Activated T-cell treated with anti-CD3 and anti-CD28 coated beads, Interleukin-2, amount 50 U/mL, for 72 hours (primary cell): ENCODE results near the gene PCBD1. TPM values are rescaled to one million over a fixed set of nuclear protein-coding genes. Genes with fewer than 3 reads are reported as not detected.
A peak's percentile ranks its signal among the peaks of the same experiment; 100 is the strongest.

Experiments
- ATAC-seq, 2 donors: fragments of 150-1000 bp; cut with Tn5 transposase; replicated peaks in 1 of 2; 2 replicates each; pipeline ENCODE4 v1.10.0; 2021; ENCODE audit warnings: moderate library complexity in 2 of 2, mild to moderate bottlenecking in 1 of 2
- DNase-seq, 2 donors: peaks; one replicate each; pipeline ENCODE4 v3.0.0; 2021 to 2022; ENCODE audit warnings: mixed read lengths in 1 of 2
- H3K27ac Mint-ChIP-seq: one replicate; pipeline ENCODE4 v1.8.0; 2022; ENCODE audit warnings: mild to moderate bottlenecking, moderate library complexity, mixed read lengths
- H3K27me3 Mint-ChIP-seq: one replicate; pipeline ENCODE4 v1.8.0; 2022; ENCODE audit warnings: low read depth, mixed read lengths
- H3K36me3 Mint-ChIP-seq, 2 donors: one replicate each; pipeline ENCODE4 v1.8.0; 2022; ENCODE audit warnings: mixed read lengths in 2 of 2, mild to moderate bottlenecking in 1 of 2; ENCODE audit not compliant: insufficient read depth in 2 of 2
- H3K4me1 Mint-ChIP-seq: one replicate; pipeline ENCODE4 v1.8.0; 2022; ENCODE audit warnings: low read depth, mixed read lengths
- H3K4me3 Mint-ChIP-seq, 2 donors: one replicate each; pipeline ENCODE4 v1.8.0; 2022; ENCODE audit warnings: mild to moderate bottlenecking in 2 of 2, mixed read lengths in 2 of 2, moderate library complexity in 2 of 2
- H3K9me3 Mint-ChIP-seq, 2 donors: one replicate each; pipeline ENCODE4 v1.8.0; 2022; ENCODE audit warnings: mixed read lengths in 2 of 2
- total RNA-seq, 2 donors: library from RNA; stranded (reverse); gene quantifications; one replicate each; pipeline ENCODE4 v1.2.3, GENCODE V29; 2022

Gene PCBD1
- total RNA-seq, 2 donors from 2014 or later: 40.3 to 49.1 TPM

DNA sequence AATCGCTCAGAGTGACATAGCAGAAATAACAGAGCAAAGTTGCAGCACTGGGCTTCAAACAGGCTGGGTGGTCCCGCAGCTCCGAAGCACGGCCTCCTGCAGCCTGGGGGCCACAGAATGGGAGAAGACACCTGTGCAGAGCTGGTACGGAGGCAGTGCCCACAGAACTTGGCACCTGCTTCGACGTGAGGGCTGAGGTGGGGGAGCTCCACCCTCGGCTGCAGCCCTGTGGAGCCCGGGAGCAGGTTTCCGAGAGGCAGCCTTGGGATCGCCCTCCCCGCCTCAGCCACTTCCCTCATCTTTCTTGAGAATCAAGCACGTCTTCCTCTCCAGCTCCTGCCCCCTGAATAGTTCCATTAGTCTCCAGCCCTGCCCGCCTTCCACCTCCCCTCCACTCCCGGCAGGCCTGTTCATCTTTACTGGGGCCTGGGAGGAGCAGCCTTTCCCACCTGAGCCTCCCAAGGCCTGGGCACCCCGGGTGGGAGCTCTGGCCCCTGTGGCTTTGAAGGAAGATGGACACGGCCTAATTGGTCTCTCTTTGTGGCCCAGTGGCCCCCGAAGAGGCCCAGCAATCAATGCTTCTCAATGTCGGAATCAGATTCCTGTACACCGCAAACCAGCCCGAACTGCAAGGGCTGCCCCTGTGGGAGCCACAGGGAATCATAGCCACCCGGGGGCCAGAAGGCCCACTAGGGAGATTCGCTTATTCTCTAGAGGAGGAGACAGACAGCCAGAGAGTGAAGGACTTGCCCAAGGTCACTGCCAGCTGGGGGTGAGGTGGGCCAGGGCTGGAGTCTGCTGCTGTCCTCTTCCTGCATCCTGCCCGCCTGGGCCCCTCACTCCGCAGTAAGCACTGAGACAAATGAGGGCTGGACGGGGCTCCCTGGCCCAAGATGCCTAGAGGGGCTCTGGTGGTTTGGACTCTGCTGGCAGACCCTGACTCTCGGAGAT lies 17.0 kb upstream of the PCBD1 start:
- Mint-ChIP-seq H3K36me3 (no peaks in the 10 kb centered on the region), H3K27ac (no peak overlapping the region)

GRCh38 chr10:70903262-70903921 lies 15.0 kb upstream of the PCBD1 start:
- no peak overlapping the region for H3K4me3 Mint-ChIP-seq

More for the DNA sequence above, 17.0 kb upstream of the PCBD1 start:
- Mint-ChIP-seq H3K27me3 (peaks cover 6% of the 10 kb centered on the region), H3K4me1 (no peaks in the 10 kb centered on the region), H3K9me3 (no peaks in the 10 kb centered on the region), H3K4me3 (no peak overlapping the region)
- no peak for DNase-seq
- ATAC-seq: no peak

DNA sequence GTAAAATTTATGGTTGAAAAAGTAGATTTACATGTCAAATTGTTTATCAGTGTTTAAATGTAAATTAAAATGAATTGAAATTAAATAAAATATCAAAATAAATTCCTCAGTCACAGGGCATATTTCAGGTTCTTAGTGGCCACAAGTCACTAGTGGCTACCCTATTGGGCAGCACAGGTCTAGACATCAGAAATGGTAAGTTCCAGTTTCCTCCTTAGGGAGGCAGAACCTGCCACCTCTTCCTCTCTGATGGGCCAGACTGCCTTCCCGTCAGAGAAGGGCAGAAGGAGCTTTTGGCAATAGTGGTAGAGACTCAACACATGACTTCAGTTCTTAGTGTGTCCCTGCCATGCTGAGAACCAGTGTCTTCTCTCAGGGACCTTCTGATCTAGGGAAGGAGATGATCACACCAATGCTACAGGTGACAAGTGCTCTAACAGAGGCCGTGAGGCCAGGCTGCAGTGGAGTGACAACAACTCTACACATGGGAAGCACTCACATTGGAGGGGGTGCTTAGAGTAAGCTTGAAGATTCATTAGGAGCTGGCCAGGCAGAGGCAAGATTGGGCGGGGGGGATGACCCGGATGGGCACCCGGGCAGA lies 14.4 kb upstream of the PCBD1 start:
- no peak overlapping the region for H3K27ac Mint-ChIP-seq
- H3K4me3 Mint-ChIP-seq: no peak overlapping the region
- no peak for DNase-seq
- H3K9me3 Mint-ChIP-seq: no peaks in the 10 kb centered on the region
- no peaks in the 10 kb centered on the region for H3K36me3 Mint-ChIP-seq
- peaks cover 6% of the 10 kb centered on the region for H3K27me3 Mint-ChIP-seq
- no peaks in the 10 kb centered on the region for H3K4me1 Mint-ChIP-seq
- ATAC-seq: no peak

More at GRCh38 chr10:70903262-70903921, 15.0 kb upstream of the PCBD1 start:
- H3K9me3 Mint-ChIP-seq: no peaks in the 10 kb centered on the region
- no peaks in the 10 kb centered on the region for H3K4me1 Mint-ChIP-seq
- no peak overlapping the region for H3K27ac Mint-ChIP-seq
- peaks cover 6% of the 10 kb centered on the region for H3K27me3 Mint-ChIP-seq
- DNase-seq (peak; percentile 37 to 51), ATAC-seq (peak in 1 of 2 donors; percentile 19)
- H3K36me3 Mint-ChIP-seq: no peaks in the 10 kb centered on the region

- ATAC-seq: no peak
- Mint-ChIP-seq H3K4me1 (no peaks in the 10 kb centered on the region), H3K9me3 (no peaks in the 10 kb centered on the region), H3K4me3 (no peak overlapping the region), H3K36me3 (no peaks in the 10 kb centered on the region), H3K27me3 (peaks cover 6% of the 10 kb centered on the region), H3K27ac (no peak overlapping the region)
- no peak for DNase-seq
These were observed 13.0 kb upstream of the PCBD1 start for GRCh38 chr10:70901276-70901878.

GRCh38 chr10:70899096-70899495 lies 10.7 kb upstream of the PCBD1 start:
- H3K36me3 Mint-ChIP-seq: no peaks in the 10 kb centered on the region
- peaks cover 6% of the 10 kb centered on the region for H3K27me3 Mint-ChIP-seq
- DNase-seq: no peak
- no peak overlapping the region for H3K27ac Mint-ChIP-seq
- no peak overlapping the region for H3K4me3 Mint-ChIP-seq
- ATAC-seq: no peak
- H3K9me3 Mint-ChIP-seq: no peaks in the 10 kb centered on the region
- peaks cover 4% of the 10 kb centered on the region for H3K4me1 Mint-ChIP-seq

- no peak for ATAC-seq
These were observed 10.3 kb upstream of the PCBD1 start for GRCh38 chr10:70898687-70899086.

DNA sequence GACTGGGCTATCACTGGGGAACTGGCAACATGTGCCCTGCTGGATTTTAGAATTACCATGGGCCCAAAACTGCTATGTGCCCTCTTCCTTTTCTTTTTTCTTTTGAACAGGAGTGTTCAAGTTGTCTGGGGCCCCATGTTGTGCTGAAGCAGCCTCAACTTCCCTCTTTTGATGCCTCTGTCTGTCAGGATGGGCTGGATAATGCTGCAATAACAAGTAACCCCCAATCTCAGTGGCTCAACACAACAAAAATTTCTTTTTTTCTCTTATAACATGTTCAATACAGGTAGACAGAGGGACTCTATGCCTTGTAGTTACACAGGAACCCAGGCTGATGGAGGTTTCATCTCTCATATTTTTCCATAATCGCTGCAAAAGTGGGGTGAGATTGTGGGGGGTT lies 8.2 kb upstream of the PCBD1 start:
- Mint-ChIP-seq H3K4me1 (peaks cover 4% of the 10 kb centered on the region), H3K9me3 (no peaks in the 10 kb centered on the region), H3K27ac (no peak overlapping the region), H3K27me3 (no peaks in the 10 kb centered on the region), H3K4me3 (no peak overlapping the region), H3K36me3 (no peaks in the 10 kb centered on the region)
- DNase-seq: no peak
- ATAC-seq: no peak

More at GRCh38 chr10:70898687-70899086, 10.3 kb upstream of the PCBD1 start:
- Mint-ChIP-seq H3K9me3 (no peaks in the 10 kb centered on the region), H3K36me3 (no peaks in the 10 kb centered on the region), H3K27ac (no peak overlapping the region), H3K4me1 (peaks cover 4% of the 10 kb centered on the region), H3K4me3 (no peak overlapping the region), H3K27me3 (peaks cover 6% of the 10 kb centered on the region)
- DNase-seq: no peak

- no peaks in the 10 kb centered on the region for H3K9me3 Mint-ChIP-seq
- DNase-seq: no peak
- peaks cover 7% of the 10 kb centered on the region for H3K4me1 Mint-ChIP-seq
- no peak overlapping the region for H3K27ac Mint-ChIP-seq
- no peaks in the 10 kb centered on the region for H3K27me3 Mint-ChIP-seq
- no peaks in the 10 kb centered on the region for H3K36me3 Mint-ChIP-seq
- H3K4me3 Mint-ChIP-seq: no peak overlapping the region
- no peak for ATAC-seq
These were observed 6.1 kb upstream of the PCBD1 start for GRCh38 chr10:70894416-70894815.

- Mint-ChIP-seq H3K36me3 (no peaks in the 10 kb centered on the region), H3K4me3 (no peak overlapping the region), H3K27me3 (no peaks in the 10 kb centered on the region), H3K4me1 (peaks cover 16% of the 10 kb centered on the region), H3K27ac (no peak overlapping the region), H3K9me3 (no peaks in the 10 kb centered on the region)
- DNase-seq (peak in 1 of 2 donors; percentile 6), ATAC-seq (peak in 1 of 2 donors; percentile 12)
These were observed 5.1 kb upstream of the PCBD1 start for GRCh38 chr10:70893227-70894006.

- H3K27me3 Mint-ChIP-seq: no peaks in the 10 kb centered on the region
- ATAC-seq (no peak), DNase-seq (no peak)
- H3K36me3 Mint-ChIP-seq: no peaks in the 10 kb centered on the region
- peaks cover 17% of the 10 kb centered on the region for H3K4me1 Mint-ChIP-seq
- no peak overlapping the region for H3K27ac Mint-ChIP-seq
- no peaks in the 10 kb centered on the region for H3K9me3 Mint-ChIP-seq
- H3K4me3 Mint-ChIP-seq: no peak overlapping the region
These were observed 4.3 kb upstream of the PCBD1 start for GRCh38 chr10:70892631-70893030.

DNA sequence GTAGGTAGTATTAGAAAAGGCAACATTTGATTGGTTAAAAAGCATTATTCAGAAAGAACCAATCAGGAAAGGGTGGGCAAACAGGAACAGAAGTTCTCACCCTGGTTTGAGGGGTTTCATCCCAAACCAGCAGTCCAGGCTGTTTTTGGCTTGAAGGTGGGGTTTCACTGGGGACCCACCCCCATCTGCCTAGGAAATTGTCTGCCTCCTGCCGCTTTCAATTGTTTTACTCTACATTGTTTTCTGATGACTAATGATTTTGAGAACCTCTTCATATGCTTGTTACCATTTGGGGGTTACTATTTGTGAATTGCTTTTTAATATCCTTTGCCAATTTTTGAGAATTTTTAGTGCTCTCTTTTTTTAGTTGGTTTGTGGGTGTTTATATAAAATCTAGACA lies 3.3 kb upstream of the PCBD1 start:
- Mint-ChIP-seq H3K36me3 (no peaks in the 10 kb centered on the region), H3K9me3 (no peaks in the 10 kb centered on the region), H3K27ac (no peak overlapping the region)

GRCh38 chr10:70890917-70891431 lies 2.6 kb upstream of the PCBD1 start:
- DNase-seq: no peak

More for the DNA sequence above, 3.3 kb upstream of the PCBD1 start:
- DNase-seq (no peak), ATAC-seq (no peak)
- Mint-ChIP-seq H3K4me1 (peaks cover 27% of the 10 kb centered on the region), H3K27me3 (no peaks in the 10 kb centered on the region), H3K4me3 (no peak overlapping the region)

More at GRCh38 chr10:70890917-70891431, 2.6 kb upstream of the PCBD1 start:
- Mint-ChIP-seq H3K9me3 (no peaks in the 10 kb centered on the region), H3K27me3 (no peaks in the 10 kb centered on the region), H3K4me3 (no peak overlapping the region), H3K27ac (no peak overlapping the region), H3K4me1 (peaks cover 32% of the 10 kb centered on the region), H3K36me3 (no peaks in the 10 kb centered on the region)
- ATAC-seq: no peak
